ES-I3 (cell line): Measurements from ENCODE around the gene PPP1R12B.
"Not testable (repeated sequence)": the region's sequence is repeated elsewhere in the genome, so short reads cannot be mapped to it uniquely, and the experiment has no call there.

Experiments used
- H3K36me3 ChIP-seq: 2 replicates; pipeline ENCODE4 v1.6.1; 2013; ENCODE audit warnings: mild to moderate bottlenecking, low read length, control low read depth, moderate library complexity; ENCODE audit not compliant: insufficient read depth
- H3K4me1 ChIP-seq: 2 replicates; pipeline ENCODE4 v1.6.1; 2013; ENCODE audit warnings: mild to moderate bottlenecking, control low read depth, low read length; ENCODE audit not compliant: insufficient read depth
- H3K9ac ChIP-seq: 2 replicates; pipeline ENCODE4 v1.6.1; 2013; ENCODE audit warnings: low read depth, mild to moderate bottlenecking, low read length, moderate library complexity
- H3K9me3 ChIP-seq: 2 replicates; pipeline ENCODE4 v1.6.1; 2013; ENCODE audit warnings: mild to moderate bottlenecking, low read length, moderate library complexity; ENCODE audit not compliant: control insufficient read depth, insufficient read depth

Gene PPP1R12B

GRCh38 chr1:202320081-202320405 lies 28.5 kb upstream of the PPP1R12B start:
- no peak overlapping the region for H3K9ac ChIP-seq
- peaks cover 3% of the 10 kb centered on the region; the same call in 1 of the 2 replicates for H3K4me1 ChIP-seq
- no peaks in the 10 kb centered on the region for H3K9me3 ChIP-seq
- H3K36me3 ChIP-seq, result no peaks in the 10 kb centered on the region

- Histone ChIP-seq H3K4me1 (no peaks in the 10 kb centered on the region), H3K9ac (no peak overlapping the region), H3K9me3 (no peaks in the 10 kb centered on the region), H3K36me3 (no peaks in the 10 kb centered on the region)
These were observed 24.8 kb upstream of the PPP1R12B start for GRCh38 chr1:202323731-202324130.

GRCh38 chr1:202324646-202325045 lies 23.9 kb upstream of the PPP1R12B start:
- Histone ChIP-seq H3K4me1 (no peaks in the 10 kb centered on the region), H3K36me3 (no peaks in the 10 kb centered on the region), H3K9me3 (no peaks in the 10 kb centered on the region), H3K9ac (no peak overlapping the region)

DNA sequence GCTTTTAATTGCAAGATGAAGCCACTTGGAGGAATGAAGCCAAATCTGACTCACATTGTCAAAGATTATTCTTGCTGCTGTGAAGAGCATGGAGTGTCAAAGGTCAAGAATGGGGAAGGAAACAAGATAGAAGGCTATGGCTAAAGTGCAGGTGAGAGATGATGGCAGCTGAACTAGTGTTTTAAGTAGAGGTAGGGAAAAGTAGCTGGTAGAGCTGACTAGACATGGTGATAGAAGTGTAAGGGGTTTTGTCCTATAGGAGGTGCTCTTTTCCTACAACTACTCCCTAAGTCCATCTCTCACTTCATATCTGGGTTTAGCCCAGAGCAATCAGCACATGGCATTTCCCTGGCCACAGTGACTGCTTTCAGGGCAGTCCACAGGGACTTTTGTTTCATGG lies 18.6 kb upstream of the PPP1R12B start:
- H3K9ac ChIP-seq, result no peak overlapping the region
- peaks cover 24% of the 10 kb centered on the region for H3K36me3 ChIP-seq
- H3K4me1 ChIP-seq, result no peaks in the 10 kb centered on the region
- no peaks in the 10 kb centered on the region for H3K9me3 ChIP-seq

- Histone ChIP-seq H3K9ac (no peak overlapping the region), H3K36me3 (peaks cover 30% of the 10 kb centered on the region), H3K4me1 (no peaks in the 10 kb centered on the region), H3K9me3 (no peaks in the 10 kb centered on the region)
These were observed 14.6 kb upstream of the PPP1R12B start for GRCh38 chr1:202333861-202334260.

DNA sequence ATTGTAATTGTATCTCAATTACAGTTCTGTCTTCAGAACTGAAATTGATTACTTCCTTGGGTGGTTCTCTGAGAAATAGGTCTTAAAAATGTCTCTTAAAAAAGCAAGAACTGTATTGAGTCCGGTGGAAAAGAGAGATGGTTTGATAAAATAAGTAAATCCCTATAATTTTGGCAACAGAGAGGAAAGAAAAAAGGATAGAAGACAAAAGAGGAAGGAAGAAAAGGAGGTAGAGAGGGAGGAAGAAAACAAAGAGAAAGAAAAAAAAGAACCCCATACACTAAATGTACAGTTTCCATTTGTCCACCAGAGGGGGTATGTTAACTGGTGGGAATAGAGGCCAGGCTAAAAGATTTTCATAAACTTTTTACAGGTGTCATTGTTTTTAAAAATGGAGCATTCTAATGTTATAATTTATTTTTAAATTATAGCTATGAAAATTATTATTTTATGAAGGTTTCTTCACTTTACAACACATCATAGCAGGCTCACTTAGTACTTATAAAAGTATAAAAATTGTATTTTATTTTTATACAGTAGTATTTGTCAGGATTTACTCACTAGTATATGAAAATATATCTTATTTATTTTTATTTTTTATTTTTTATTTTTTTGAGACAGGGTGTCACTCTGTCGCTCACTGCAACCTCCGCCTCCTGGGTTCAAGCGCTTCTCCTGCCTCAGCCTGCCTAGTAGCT lies 4.7 kb upstream of the PPP1R12B start:
- Histone ChIP-seq H3K4me1 (peaks cover 6% of the 10 kb centered on the region; the same call in 1 of the 2 replicates), H3K36me3 (no peaks in the 10 kb centered on the region), H3K9me3 (no peaks in the 10 kb centered on the region), H3K9ac (no peak overlapping the region)

GRCh38 chr1:202348005-202348508 lies 442 bp upstream of the PPP1R12B start:
- Histone ChIP-seq H3K4me1 (no peaks in the 10 kb centered on the region), H3K36me3 (no peaks in the 10 kb centered on the region), H3K9ac (no peak overlapping the region), H3K9me3 (no peaks in the 10 kb centered on the region)

DNA sequence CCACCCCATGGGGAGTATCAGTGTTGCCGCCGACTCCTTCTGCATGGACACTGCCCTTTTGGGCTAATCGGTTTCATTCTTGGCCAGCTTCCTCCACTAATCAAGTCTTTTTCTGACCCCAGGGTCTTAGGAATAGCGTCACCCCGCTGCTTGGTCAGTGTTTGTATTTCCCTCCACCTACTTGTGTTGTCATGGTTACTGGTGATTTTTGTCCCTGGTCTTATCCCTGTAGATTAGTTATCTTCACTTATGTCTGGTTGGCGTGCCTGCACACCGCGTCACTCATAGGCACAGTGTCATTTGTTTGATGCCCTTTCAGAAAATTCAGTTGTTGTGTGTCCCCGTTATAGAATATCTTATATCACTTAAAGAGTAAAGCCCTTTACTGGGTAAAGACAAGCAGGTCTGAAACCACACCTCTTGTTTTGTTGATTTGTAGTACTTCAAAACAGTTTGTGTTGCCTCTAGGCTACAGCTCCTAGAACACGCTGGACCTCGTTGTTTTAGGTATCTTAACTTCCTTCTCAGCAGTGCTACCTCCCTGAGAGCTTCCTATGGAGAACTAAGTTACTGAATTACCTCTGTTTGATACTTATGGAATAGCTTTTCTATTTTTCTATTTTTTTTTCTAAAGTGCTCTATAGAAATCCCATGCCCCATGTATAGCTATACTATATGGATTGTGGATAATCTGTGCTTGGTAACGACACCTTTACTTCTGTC lies 868 bp downstream of the PPP1R12B start:
- H3K36me3 ChIP-seq, result no peaks in the 10 kb centered on the region
- peak overlapping the region; percentile 79 for H3K9ac ChIP-seq
- H3K4me1 ChIP-seq, result no peaks in the 10 kb centered on the region
- H3K9me3 ChIP-seq, result no peaks in the 10 kb centered on the region

GRCh38 chr1:202351725-202352124 lies 3.2 kb downstream of the PPP1R12B start:
- no peaks in the 10 kb centered on the region for H3K36me3 ChIP-seq
- H3K9ac ChIP-seq, result no peak overlapping the region
- no peaks in the 10 kb centered on the region for H3K4me1 ChIP-seq
- H3K9me3 ChIP-seq, result no peaks in the 10 kb centered on the region

DNA sequence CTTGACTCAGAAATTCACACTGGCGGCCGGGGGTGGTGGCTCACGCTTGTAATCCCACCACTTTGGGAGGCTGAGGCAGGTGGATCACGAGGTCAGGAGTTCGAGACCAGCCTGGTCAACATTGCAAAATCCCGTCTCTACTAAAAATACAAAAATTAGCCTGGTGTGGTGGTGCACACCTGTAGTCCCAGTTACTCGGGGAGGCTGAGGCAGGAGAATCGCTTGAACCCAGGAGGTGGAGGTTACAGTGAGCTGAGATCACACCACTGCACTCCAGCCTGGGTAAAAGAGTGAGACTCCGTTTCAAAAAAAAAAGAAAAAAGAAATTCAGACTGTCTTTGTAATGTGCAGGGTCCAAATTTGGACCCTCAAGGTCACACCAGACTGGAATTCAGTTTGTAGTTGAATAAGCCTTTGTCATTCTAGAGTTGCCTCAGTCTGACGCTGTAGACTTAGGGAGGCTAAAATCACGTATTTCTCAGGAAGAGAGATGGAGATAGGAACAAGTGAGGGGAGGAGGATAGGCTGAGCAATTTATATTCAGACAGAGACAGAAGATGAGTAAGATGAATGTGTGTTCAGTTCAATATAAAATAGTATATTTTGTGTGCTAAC lies 4.2 kb downstream of the PPP1R12B start:
- not testable (repeated sequence) for H3K9me3 ChIP-seq, H3K9ac ChIP-seq, H3K4me1 ChIP-seq, H3K36me3 ChIP-seq

DNA sequence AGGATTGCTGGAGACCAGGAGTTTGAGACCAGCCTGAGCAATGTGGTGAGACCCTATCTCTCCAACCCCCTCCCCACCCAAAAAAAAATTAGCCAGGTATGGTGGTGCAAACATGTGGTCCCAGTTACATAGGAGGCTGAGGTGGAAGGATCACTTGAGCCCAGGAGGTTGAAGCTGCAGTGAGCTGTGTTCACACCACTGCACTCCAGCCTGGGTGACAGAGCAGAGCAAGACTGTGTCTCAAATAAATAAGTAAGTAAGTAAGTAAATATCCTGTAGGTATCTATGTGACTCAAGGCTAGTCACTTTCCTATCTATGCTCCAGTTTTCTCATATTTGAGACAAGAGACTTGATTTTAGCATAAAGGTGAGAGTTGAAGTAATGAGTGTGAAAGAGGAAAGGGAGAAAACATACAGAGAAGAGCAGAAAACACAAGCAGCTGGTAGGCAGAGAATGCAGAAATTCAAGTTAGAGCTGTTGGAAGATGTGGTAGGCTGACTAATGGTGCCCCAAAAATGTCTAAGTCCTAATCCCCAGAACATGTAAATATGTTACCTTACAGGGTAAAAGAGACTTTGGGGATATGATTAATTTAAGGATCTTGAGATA lies 7.5 kb downstream of the PPP1R12B start:
- H3K36me3 ChIP-seq, result no peaks in the 10 kb centered on the region
- H3K9ac ChIP-seq, result no peak overlapping the region
- H3K4me1 ChIP-seq, result no peaks in the 10 kb centered on the region
- peaks cover 3% of the 10 kb centered on the region; the same call in 1 of the 2 replicates for H3K9me3 ChIP-seq

- Histone ChIP-seq H3K36me3 (no peaks in the 10 kb centered on the region), H3K4me1 (0 out of 2 replicates have a peak, but pooled peaks cover 6% of the 10 kb centered on the region), H3K9ac (no peak overlapping the region), H3K9me3 (peaks cover 3% of the 10 kb centered on the region; the same call in 1 of the 2 replicates)
These were observed 9.0 kb downstream of the PPP1R12B start for GRCh38 chr1:202357506-202357905.

DNA sequence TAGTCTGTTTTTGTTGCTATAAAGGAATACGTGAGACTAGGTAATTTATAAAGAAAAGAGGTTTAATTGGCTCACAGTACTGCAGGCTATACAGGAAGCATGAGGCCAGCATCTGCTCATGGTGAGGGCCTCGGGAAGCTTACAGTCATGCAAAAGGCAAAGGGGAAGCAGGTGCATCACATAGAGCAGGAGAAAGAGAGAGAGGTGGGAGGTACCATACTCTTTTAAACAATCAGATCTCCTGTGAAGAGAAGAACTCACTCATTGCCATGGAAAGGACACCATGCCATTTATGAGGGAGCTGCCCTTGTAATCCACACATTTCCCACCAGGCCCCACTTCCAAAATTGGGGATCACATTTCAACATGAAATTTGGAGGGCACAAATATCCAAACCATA lies 12.7 kb downstream of the PPP1R12B start:
- Histone ChIP-seq H3K36me3 (no peaks in the 10 kb centered on the region), H3K9ac (no peak overlapping the region), H3K4me1 (peaks cover 20% of the 10 kb centered on the region), H3K9me3 (peaks cover 3% of the 10 kb centered on the region; the same call in 1 of the 2 replicates)

DNA sequence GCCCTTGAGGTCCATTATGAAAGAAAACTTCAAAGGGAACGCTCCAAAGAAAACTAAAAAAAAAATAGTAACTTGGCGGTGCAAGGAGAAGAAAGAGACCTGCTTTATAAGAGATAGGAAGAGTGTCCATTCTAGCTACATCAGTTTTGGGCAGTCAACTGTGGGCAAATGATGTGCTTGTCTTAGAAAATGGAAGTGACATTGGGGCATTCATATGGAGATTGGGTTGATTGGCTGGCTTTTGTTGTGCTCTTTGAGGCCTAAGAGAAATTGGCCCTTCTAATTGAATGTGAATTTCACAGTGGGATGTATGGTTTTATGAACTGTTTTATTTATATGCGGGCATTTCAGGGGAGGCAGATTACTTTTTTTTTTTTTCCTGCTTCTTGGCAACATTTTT lies 13.2 kb downstream of the PPP1R12B start:
- Histone ChIP-seq H3K36me3 (no peaks in the 10 kb centered on the region), H3K4me1 (peaks cover 20% of the 10 kb centered on the region), H3K9ac (no peak overlapping the region), H3K9me3 (peaks cover 3% of the 10 kb centered on the region; the same call in 1 of the 2 replicates)
